ENCODE measurements around the gene EFHC1. TPM values are rescaled to one million over a fixed set of nuclear protein-coding genes. Genes with fewer than 3 reads are reported as not detected.

The EFHC1 gene
- total and polyA plus RNA-seq, 2 donors = 27.8 to 75.6 TPM

- WGBS = 94% methylated on average over 9 of the region's 9 CpGs
- no peak overlapping the region for H3K27ac ChIP-seq (ENCODE audit: low read depth in 1 of 2, low read length in 1 of 2)
- no peak overlapping the region for H3K4me3 ChIP-seq (ENCODE audit: low read length in 2 of 2)
- H3K9me3 ChIP-seq (ENCODE audit: control insufficient read depth in 2 of 2, insufficient read depth in 1 of 2, low read length in 1 of 2) = no peaks in the 10 kb centered on the region
- H3K36me3 ChIP-seq (ENCODE audit: control insufficient read depth in 2 of 2, insufficient read depth in 2 of 2, low read length in 1 of 2) = peaks cover 0 to 9% of the 10 kb centered on the region in 2 donors
- no peaks in the 10 kb centered on the region for H3K27me3 ChIP-seq (ENCODE audit: control insufficient read depth in 2 of 2, insufficient read depth in 1 of 2, low read length in 1 of 2)
- no peak for DNase-seq (ENCODE audit: low read depth in 6 of 9, low spot score in 9 of 9)
- H3K4me1 ChIP-seq (ENCODE audit: control insufficient read depth in 2 of 2, insufficient read depth in 2 of 2, low read length in 2 of 2) = peaks cover 0 to 13% of the 10 kb centered on the region in 2 donors
Observed at GRCh38 chr6:52500238-52501129, 80.3 kb downstream of the EFHC1 start.

- H3K4me3 ChIP-seq (ENCODE audit: low read length in 2 of 2) = no peak overlapping the region
- H3K27me3 ChIP-seq (ENCODE audit: control insufficient read depth in 2 of 2, insufficient read depth in 1 of 2, low read length in 1 of 2) = no peaks in the 10 kb centered on the region
- peaks cover 0 to 13% of the 10 kb centered on the region in 2 donors for H3K4me1 ChIP-seq (ENCODE audit: control insufficient read depth in 2 of 2, insufficient read depth in 2 of 2, low read length in 2 of 2)
- no peak for DNase-seq (ENCODE audit: low read depth in 6 of 9, low spot score in 9 of 9)
- WGBS = 88% methylated on average over 20 of the region's 20 CpGs
- H3K27ac ChIP-seq (ENCODE audit: low read depth in 1 of 2, low read length in 1 of 2) = no peak overlapping the region
- no peaks in the 10 kb centered on the region for H3K9me3 ChIP-seq (ENCODE audit: control insufficient read depth in 2 of 2, insufficient read depth in 1 of 2, low read length in 1 of 2)
- peaks cover 0 to 9% of the 10 kb centered on the region in 2 donors for H3K36me3 ChIP-seq (ENCODE audit: control insufficient read depth in 2 of 2, insufficient read depth in 2 of 2, low read length in 1 of 2)
Observed at GRCh38 chr6:52502306-52503029, 82.3 kb downstream of the EFHC1 start.

GRCh38 chr6:52503323-52503747 lies 83.2 kb downstream of the EFHC1 start:
- 95% methylated on average over 5 of the region's 5 CpGs for WGBS
- DNase-seq (ENCODE audit: low read depth in 6 of 9, low spot score in 9 of 9) = no peak
- Histone ChIP-seq H3K4me1 (ENCODE audit: control insufficient read depth in 2 of 2, insufficient read depth in 2 of 2, low read length in 2 of 2) (peaks cover 0 to 13% of the 10 kb centered on the region in 2 donors), H3K27me3 (ENCODE audit: control insufficient read depth in 2 of 2, insufficient read depth in 1 of 2, low read length in 1 of 2) (no peaks in the 10 kb centered on the region), H3K9me3 (ENCODE audit: control insufficient read depth in 2 of 2, insufficient read depth in 1 of 2, low read length in 1 of 2) (no peaks in the 10 kb centered on the region), H3K27ac (ENCODE audit: low read depth in 1 of 2, low read length in 1 of 2) (peak overlapping the region in 1 of 2 donors; percentile 21), H3K4me3 (ENCODE audit: low read length in 2 of 2) (no peak overlapping the region), H3K36me3 (ENCODE audit: control insufficient read depth in 2 of 2, insufficient read depth in 2 of 2, low read length in 1 of 2) (peaks cover 0 to 9% of the 10 kb centered on the region in 2 donors)

GRCh38 chr6:52503851-52504781 lies 84.0 kb downstream of the EFHC1 start:
- Histone ChIP-seq H3K9me3 (ENCODE audit: control insufficient read depth in 2 of 2, insufficient read depth in 1 of 2, low read length in 1 of 2) (no peaks in the 10 kb centered on the region), H3K27ac (ENCODE audit: low read depth in 1 of 2, low read length in 1 of 2) (peak overlapping the region in 1 of 2 donors; percentile 11), H3K4me1 (ENCODE audit: control insufficient read depth in 2 of 2, insufficient read depth in 2 of 2, low read length in 2 of 2) (peaks cover 0 to 13% of the 10 kb centered on the region in 2 donors), H3K36me3 (ENCODE audit: control insufficient read depth in 2 of 2, insufficient read depth in 2 of 2, low read length in 1 of 2) (peaks cover 2 to 11% of the 10 kb centered on the region in 2 donors), H3K27me3 (ENCODE audit: control insufficient read depth in 2 of 2, insufficient read depth in 1 of 2, low read length in 1 of 2) (no peaks in the 10 kb centered on the region), H3K4me3 (ENCODE audit: low read length in 2 of 2) (no peak overlapping the region)
- WGBS = 89% methylated on average over 24 of the region's 24 CpGs
- DNase-seq (ENCODE audit: low read depth in 6 of 9, low spot score in 9 of 9) = no peak

- Histone ChIP-seq H3K4me1 (ENCODE audit: control insufficient read depth in 2 of 2, insufficient read depth in 2 of 2, low read length in 2 of 2) (peaks cover 0 to 13% of the 10 kb centered on the region in 2 donors), H3K9me3 (ENCODE audit: control insufficient read depth in 2 of 2, insufficient read depth in 1 of 2, low read length in 1 of 2) (no peaks in the 10 kb centered on the region), H3K4me3 (ENCODE audit: low read length in 2 of 2) (no peak overlapping the region), H3K27me3 (ENCODE audit: control insufficient read depth in 2 of 2, insufficient read depth in 1 of 2, low read length in 1 of 2) (no peaks in the 10 kb centered on the region), H3K27ac (ENCODE audit: low read depth in 1 of 2, low read length in 1 of 2) (peak overlapping the region in 1 of 2 donors; percentile 11), H3K36me3 (ENCODE audit: control insufficient read depth in 2 of 2, insufficient read depth in 2 of 2, low read length in 1 of 2) (peaks cover 6 to 14% of the 10 kb centered on the region in 2 donors)
- 94% methylated on average over 10 of the region's 10 CpGs for WGBS
- no peak for DNase-seq (ENCODE audit: low read depth in 6 of 9, low spot score in 9 of 9)
Observed at GRCh38 chr6:52504782-52505136, 84.6 kb downstream of the EFHC1 start.

GRCh38 chr6:52505726-52506409 lies 85.7 kb downstream of the EFHC1 start:
- no peaks in the 10 kb centered on the region for H3K27me3 ChIP-seq (ENCODE audit: control insufficient read depth in 2 of 2, insufficient read depth in 1 of 2, low read length in 1 of 2)
- H3K36me3 ChIP-seq (ENCODE audit: control insufficient read depth in 2 of 2, insufficient read depth in 2 of 2, low read length in 1 of 2) = peaks cover 6 to 14% of the 10 kb centered on the region in 2 donors
- no peaks in the 10 kb centered on the region for H3K9me3 ChIP-seq (ENCODE audit: control insufficient read depth in 2 of 2, insufficient read depth in 1 of 2, low read length in 1 of 2)
- peaks cover 0 to 13% of the 10 kb centered on the region in 2 donors for H3K4me1 ChIP-seq (ENCODE audit: control insufficient read depth in 2 of 2, insufficient read depth in 2 of 2, low read length in 2 of 2)
- no peak overlapping the region for H3K4me3 ChIP-seq (ENCODE audit: low read length in 2 of 2)
- H3K27ac ChIP-seq (ENCODE audit: low read depth in 1 of 2, low read length in 1 of 2) = no peak overlapping the region
- no peak for DNase-seq (ENCODE audit: low read depth in 6 of 9, low spot score in 9 of 9)
- 93% methylated on average over 16 of the region's 16 CpGs for WGBS

GRCh38 chr6:52506476-52506875 lies 86.3 kb downstream of the EFHC1 start:
- no peak for DNase-seq (ENCODE audit: low read depth in 6 of 9, low spot score in 9 of 9)
- H3K4me1 ChIP-seq (ENCODE audit: control insufficient read depth in 2 of 2, insufficient read depth in 2 of 2, low read length in 2 of 2) = peaks cover 0 to 13% of the 10 kb centered on the region in 2 donors
- peaks cover 6 to 14% of the 10 kb centered on the region in 2 donors for H3K36me3 ChIP-seq (ENCODE audit: control insufficient read depth in 2 of 2, insufficient read depth in 2 of 2, low read length in 1 of 2)
- no peak overlapping the region for H3K27ac ChIP-seq (ENCODE audit: low read depth in 1 of 2, low read length in 1 of 2)
- H3K9me3 ChIP-seq (ENCODE audit: control insufficient read depth in 2 of 2, insufficient read depth in 1 of 2, low read length in 1 of 2) = no peaks in the 10 kb centered on the region
- H3K4me3 ChIP-seq (ENCODE audit: low read length in 2 of 2) = no peak overlapping the region
- H3K27me3 ChIP-seq (ENCODE audit: control insufficient read depth in 2 of 2, insufficient read depth in 1 of 2, low read length in 1 of 2) = no peaks in the 10 kb centered on the region
- 88% methylated on average over 9 of the region's 9 CpGs for WGBS

- Histone ChIP-seq H3K27me3 (ENCODE audit: control insufficient read depth in 2 of 2, insufficient read depth in 1 of 2, low read length in 1 of 2) (no peaks in the 10 kb centered on the region), H3K4me1 (ENCODE audit: control insufficient read depth in 2 of 2, insufficient read depth in 2 of 2, low read length in 2 of 2) (peaks cover 0 to 13% of the 10 kb centered on the region in 2 donors), H3K27ac (ENCODE audit: low read depth in 1 of 2, low read length in 1 of 2) (no peak overlapping the region), H3K9me3 (ENCODE audit: control insufficient read depth in 2 of 2, insufficient read depth in 1 of 2, low read length in 1 of 2) (no peaks in the 10 kb centered on the region), H3K4me3 (ENCODE audit: low read length in 2 of 2) (no peak overlapping the region), H3K36me3 (ENCODE audit: control insufficient read depth in 2 of 2, insufficient read depth in 2 of 2, low read length in 1 of 2) (peaks cover 6 to 9% of the 10 kb centered on the region in 2 donors)
- DNase-seq (ENCODE audit: low read depth in 6 of 9, low spot score in 9 of 9) = no peak
- 96% methylated on average over 3 of the region's 3 CpGs for WGBS
Observed at GRCh38 chr6:52507557-52508260, 87.6 kb downstream of the EFHC1 start.

Measured in thymus (tissue), 11 donors.